Ishikawa (cell line): Measurements from ENCODE around the gene OTOP2.

Experiments used
- CEBPB ChIP-seq: IDR thresholded peaks from 2 replicates; pipeline ENCODE4 v1.6.1; 2012
- CREB1 ChIP-seq: IDR thresholded peaks from 2 replicates; pipeline ENCODE4 v1.6.1; 2012; ENCODE audit warnings: low read depth
- EGR1 ChIP-seq: IDR thresholded peaks from 2 replicates; pipeline ENCODE4 v1.6.1; 2012
- EP300 ChIP-seq: IDR thresholded peaks from 2 replicates; pipeline ENCODE4 v1.6.1; 2012; ENCODE audit warnings: borderline replicate concordance
- FOXM1 ChIP-seq: IDR thresholded peaks from 2 replicates; pipeline ENCODE4 v1.6.1; 2012; ENCODE audit warnings: low read depth, borderline replicate concordance
- NFIC ChIP-seq: IDR thresholded peaks from 2 replicates; pipeline ENCODE4 v1.6.1; 2012
- RAD21 ChIP-seq: IDR thresholded peaks from 2 replicates; pipeline ENCODE4 v1.6.1; 2012; ENCODE audit warnings: low read depth
- TAF1 ChIP-seq: IDR thresholded peaks from 2 replicates; pipeline ENCODE4 v1.6.1; 2012; ENCODE audit warnings: low read depth, mild to moderate bottlenecking
- TCF12 ChIP-seq: IDR thresholded peaks from 2 replicates; pipeline ENCODE4 v1.6.1; 2012; ENCODE audit warnings: low read depth
- TEAD4 ChIP-seq: IDR thresholded peaks from 2 replicates; pipeline ENCODE4 v1.6.1; 2012
- YY1 ChIP-seq: IDR thresholded peaks from 2 replicates; pipeline ENCODE4 v1.6.1; 2012; ENCODE audit warnings: low read depth
- ZBTB7A ChIP-seq: IDR thresholded peaks from 2 replicates; pipeline ENCODE4 v1.6.1; 2012; ENCODE audit warnings: low read depth
- TF ChIP-seq, protein P1 (sequence below): IDR thresholded peaks from 2 replicates; pipeline ENCODE4 v1.6.1; 2012
- TF ChIP-seq, protein P2 (sequence below): IDR thresholded peaks from 2 replicates; pipeline ENCODE4 v1.6.1; 2012
- TF ChIP-seq, protein P3 (sequence below): IDR thresholded peaks from 2 replicates; pipeline ENCODE4 v1.6.1; 2012; ENCODE audit warnings: low read depth, mild to moderate bottlenecking

Gene OTOP2

DNA sequence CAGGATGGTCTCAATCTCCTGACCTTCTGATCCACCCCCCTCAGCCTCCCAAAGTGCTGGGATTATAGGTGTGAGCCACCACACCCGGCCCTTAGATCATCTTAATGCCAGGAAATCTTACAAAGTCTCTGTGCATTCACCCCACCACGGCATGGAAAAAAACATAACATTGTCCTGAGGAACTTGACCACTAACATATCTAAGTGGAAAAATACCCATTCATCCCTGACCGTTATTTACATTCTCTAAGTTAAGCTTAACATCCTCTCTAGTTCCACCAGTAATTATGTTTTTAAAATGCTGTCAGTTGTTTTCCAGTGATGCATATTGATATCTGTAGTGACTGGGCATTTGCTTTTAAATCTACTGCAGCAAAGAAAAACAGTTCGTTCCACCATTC is 51.9 kb downstream of the OTOP2 start:
- TF ChIP-seq, protein P1, sequence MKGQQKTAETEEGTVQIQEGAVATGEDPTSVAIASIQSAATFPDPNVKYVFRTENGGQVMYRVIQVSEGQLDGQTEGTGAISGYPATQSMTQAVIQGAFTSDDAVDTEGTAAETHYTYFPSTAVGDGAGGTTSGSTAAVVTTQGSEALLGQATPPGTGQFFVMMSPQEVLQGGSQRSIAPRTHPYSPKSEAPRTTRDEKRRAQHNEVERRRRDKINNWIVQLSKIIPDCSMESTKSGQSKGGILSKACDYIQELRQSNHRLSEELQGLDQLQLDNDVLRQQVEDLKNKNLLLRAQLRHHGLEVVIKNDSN: no peak
- TF ChIP-seq EP300 (no peak), ZBTB7A (no peak), EGR1 (no peak), RAD21 (no peak)

DNA sequence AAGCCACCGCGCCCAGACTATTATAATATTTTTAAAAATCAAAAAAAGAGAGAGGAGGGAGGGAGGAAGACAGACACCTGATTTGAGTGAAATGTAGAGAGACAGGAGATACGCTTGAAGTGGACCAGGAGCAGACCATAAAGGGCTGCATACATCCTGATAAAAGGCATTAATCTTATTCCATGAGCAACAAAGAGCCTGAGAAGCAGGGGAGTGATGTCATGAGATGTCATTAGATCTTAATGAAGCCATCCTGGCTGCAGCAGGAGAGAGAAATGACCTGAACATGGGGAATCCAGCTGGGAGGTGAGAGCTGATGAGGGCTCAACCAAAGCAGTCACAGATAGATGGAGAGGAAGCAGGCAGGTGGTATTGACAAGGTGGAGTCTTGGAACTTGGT is 53.7 kb downstream of the OTOP2 start:
- TF ChIP-seq, protein P2, sequence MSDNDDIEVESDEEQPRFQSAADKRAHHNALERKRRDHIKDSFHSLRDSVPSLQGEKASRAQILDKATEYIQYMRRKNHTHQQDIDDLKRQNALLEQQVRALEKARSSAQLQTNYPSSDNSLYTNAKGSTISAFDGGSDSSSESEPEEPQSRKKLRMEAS: no peak
- no peak for TF ChIP-seq EGR1
- TF ChIP-seq, protein P3, sequence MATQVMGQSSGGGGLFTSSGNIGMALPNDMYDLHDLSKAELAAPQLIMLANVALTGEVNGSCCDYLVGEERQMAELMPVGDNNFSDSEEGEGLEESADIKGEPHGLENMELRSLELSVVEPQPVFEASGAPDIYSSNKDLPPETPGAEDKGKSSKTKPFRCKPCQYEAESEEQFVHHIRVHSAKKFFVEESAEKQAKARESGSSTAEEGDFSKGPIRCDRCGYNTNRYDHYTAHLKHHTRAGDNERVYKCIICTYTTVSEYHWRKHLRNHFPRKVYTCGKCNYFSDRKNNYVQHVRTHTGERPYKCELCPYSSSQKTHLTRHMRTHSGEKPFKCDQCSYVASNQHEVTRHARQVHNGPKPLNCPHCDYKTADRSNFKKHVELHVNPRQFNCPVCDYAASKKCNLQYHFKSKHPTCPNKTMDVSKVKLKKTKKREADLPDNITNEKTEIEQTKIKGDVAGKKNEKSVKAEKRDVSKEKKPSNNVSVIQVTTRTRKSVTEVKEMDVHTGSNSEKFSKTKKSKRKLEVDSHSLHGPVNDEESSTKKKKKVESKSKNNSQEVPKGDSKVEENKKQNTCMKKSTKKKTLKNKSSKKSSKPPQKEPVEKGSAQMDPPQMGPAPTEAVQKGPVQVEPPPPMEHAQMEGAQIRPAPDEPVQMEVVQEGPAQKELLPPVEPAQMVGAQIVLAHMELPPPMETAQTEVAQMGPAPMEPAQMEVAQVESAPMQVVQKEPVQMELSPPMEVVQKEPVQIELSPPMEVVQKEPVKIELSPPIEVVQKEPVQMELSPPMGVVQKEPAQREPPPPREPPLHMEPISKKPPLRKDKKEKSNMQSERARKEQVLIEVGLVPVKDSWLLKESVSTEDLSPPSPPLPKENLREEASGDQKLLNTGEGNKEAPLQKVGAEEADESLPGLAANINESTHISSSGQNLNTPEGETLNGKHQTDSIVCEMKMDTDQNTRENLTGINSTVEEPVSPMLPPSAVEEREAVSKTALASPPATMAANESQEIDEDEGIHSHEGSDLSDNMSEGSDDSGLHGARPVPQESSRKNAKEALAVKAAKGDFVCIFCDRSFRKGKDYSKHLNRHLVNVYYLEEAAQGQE: no peak
- TF ChIP-seq, protein P1: no peak
- TF ChIP-seq YY1: no peak
- no peak for TF ChIP-seq RAD21
- TF ChIP-seq NFIC: no peak
- TF ChIP-seq CEBPB: no peak

DNA sequence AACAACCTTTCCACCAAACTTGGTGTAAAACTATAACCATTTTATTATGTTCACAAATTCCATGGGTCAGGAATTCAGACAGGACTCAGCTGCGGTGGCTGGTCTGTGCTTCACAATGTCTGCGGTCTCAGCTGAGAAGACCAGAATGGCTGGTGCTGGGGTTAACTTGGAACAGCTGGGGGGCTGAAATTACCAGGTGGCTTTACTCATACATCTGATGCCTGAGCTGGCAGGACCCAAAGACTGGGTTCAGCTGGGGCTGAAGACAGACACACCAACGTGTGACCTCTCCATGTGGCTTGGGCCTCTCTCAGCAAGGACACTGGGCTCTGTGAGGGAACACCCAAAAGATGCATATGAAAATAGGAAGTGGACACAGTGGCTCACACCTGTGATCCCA is 54.2 kb downstream of the OTOP2 start:
- TF ChIP-seq TCF12 (no peak), YY1 (no peak), TAF1 (no peak), CEBPB (no peak), EP300 (no peak), NFIC (no peak), RAD21 (no peak), TEAD4 (no peak), FOXM1 (no peak), EGR1 (no peak)
- TF ChIP-seq, protein P2: no peak
- TF ChIP-seq, protein P1: no peak

DNA sequence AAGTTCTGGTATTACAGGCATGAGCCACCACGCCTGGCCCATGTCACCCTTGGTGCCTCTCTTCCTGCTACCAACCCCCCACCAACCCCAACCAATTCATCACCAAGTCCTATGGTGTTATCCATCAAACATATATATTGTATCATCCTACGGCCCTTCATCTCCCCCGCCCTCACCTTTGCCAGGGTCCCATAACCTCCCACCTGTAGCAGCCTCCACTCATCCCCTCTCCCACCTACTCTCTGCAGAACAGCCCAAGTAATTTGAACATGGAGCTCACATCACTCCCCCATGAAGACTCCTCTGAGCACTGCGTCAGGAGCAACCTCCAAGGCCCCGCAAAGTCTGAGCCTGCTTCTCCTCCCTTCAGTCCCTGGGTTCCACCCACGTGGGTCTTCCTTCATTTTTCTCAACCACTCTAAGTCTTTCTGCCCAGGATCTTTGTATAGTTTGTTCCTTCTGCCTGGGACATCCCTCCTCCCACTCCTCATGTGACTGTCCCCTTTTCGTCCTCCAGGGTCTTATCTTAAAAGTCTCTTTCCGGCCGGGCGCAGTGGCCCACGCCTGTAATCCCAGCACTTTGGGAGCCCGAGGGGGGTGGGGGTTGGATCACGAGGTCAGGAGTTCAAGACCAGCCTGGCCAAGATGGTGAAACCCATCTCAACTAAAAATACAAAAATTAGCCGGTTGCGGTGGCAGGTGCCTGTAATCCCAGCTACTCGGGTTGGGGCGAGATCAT is 55.5 kb downstream of the OTOP2 start:
- no peak for TF ChIP-seq TEAD4
- TF ChIP-seq, protein P3: no peak
- no peak for TF ChIP-seq EGR1
- no peak for TF ChIP-seq YY1
- no peak for TF ChIP-seq NFIC
- TF ChIP-seq FOXM1: no peak
- TF ChIP-seq CEBPB: no peak
- TF ChIP-seq, protein P1: no peak
- TF ChIP-seq EP300: no peak
- TF ChIP-seq TAF1: no peak
- no peak for TF ChIP-seq CREB1
- TF ChIP-seq ZBTB7A: no peak
- TF ChIP-seq, protein P2: no peak
- no peak for TF ChIP-seq TCF12
- TF ChIP-seq RAD21: no peak

DNA sequence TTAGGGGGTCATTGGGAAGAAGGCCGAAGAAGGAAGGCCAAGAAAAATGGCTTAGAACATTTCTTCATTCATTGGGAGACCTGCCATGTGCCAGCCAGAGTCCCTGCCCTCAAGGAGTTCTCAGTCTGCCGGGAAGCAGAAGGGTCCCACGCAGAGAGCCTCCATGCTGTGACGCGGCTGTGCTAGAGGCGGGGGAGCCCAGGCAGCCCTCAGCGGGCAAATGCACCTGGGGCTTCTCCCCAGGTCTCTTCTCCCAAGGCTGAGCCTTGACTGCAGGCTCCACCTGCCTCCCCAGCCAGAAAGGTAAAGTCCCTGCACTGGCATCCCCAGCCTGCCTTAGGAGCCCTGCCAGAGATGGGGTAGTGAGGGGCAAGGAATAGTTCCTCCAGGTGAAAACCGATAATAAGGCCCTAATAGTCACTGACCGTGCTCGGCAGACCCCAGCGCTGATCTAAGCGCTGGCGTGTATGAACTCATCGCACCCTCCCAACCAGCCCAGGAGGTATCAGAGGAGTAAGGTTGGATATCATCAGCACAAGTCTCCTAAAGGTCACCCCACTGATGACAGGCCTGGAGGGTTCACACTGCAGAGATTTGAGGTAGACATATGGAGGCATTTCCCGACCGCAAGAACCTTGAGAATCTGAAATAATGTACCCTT is 57.4 kb downstream of the OTOP2 start:
- no peak for TF ChIP-seq TAF1
